ENCODE data around the gene DTL. TPM values are rescaled to one million over a fixed set of nuclear protein-coding genes. Genes with fewer than 3 reads are reported as not detected.

Gene DTL
- total RNA-seq, 2 experiments from 2014 or later: 61.7 to 64.4 TPM

GRCh38 chr1:212098771-212099170, 63.2 kb downstream of the DTL start:
- H3K4me1 ChIP-seq (ENCODE audit: insufficient read depth, low read length, poor library complexity, severe bottlenecking): no peaks in the 10 kb centered on the region
- H3K36me3 ChIP-seq (ENCODE audit: insufficient read depth, low read length): peaks cover 100% of the 10 kb centered on the region
- H3K9me3 ChIP-seq (ENCODE audit: low read length): peaks cover 5% of the 10 kb centered on the region; the same call in 1 of the 2 replicates
- ChIA-PET POLR2A (no interaction called here), CTCF (ENCODE audit: unreplicated experiment) (no interaction called here)
- H3K4me3 ChIP-seq (ENCODE audit: low read depth, low read length, poor library complexity, severe bottlenecking): no peak overlapping the region
- intact Hi-C loops (cut with micrococcal nuclease; ENCODE audit: unreplicated experiment): no loop called here
- TF ChIP-seq EZH2phosphoT487 (IDR thresholded peaks at IDR 0.05; ENCODE audit: borderline replicate concordance, low read depth, low read length) (no peak), CTCF (conservative IDR thresholded peaks at IDR 0.05; ENCODE audit: low read length) (no peak)
- BruUV-seq (replicated peaks): no TSS peak
- H2AFZ ChIP-seq (ENCODE audit: low read length): no peak overlapping the region
- H4K20me1 ChIP-seq (ENCODE audit: insufficient read depth, low read length): 0 out of 2 replicates have a peak, but pooled peaks cover 10% of the 10 kb centered on the region
- H3K9me2 ChIP-seq (ENCODE audit: insufficient read depth, low read length): no peaks in the 10 kb centered on the region
- H3K79me2 ChIP-seq (ENCODE audit: insufficient read depth, low read depth, low read length): peaks cover 60% of the 10 kb centered on the region
- no peak for DNase-seq (ENCODE audit: low spot score)
- no peak overlapping the region for H3K27ac ChIP-seq (ENCODE audit: low read depth, low read length, poor library complexity, severe bottlenecking)
- H3K4me2 ChIP-seq (ENCODE audit: low read length): no peak overlapping the region

- Histone ChIP-seq H3K4me3 (ENCODE audit: low read depth, low read length, poor library complexity, severe bottlenecking) (no peak overlapping the region), H3K4me2 (ENCODE audit: low read length) (no peak overlapping the region), H3K27ac (ENCODE audit: low read depth, low read length, poor library complexity, severe bottlenecking) (no peak overlapping the region), H3K4me1 (ENCODE audit: insufficient read depth, low read length, poor library complexity, severe bottlenecking) (no peaks in the 10 kb centered on the region), H4K20me1 (ENCODE audit: insufficient read depth, low read length) (peaks cover 10% of the 10 kb centered on the region; the same call in 1 of the 2 replicates), H3K36me3 (ENCODE audit: insufficient read depth, low read length) (peaks cover 100% of the 10 kb centered on the region), H3K9me3 (ENCODE audit: low read length) (peaks cover 4% of the 10 kb centered on the region; the same call in 1 of the 2 replicates), H3K9me2 (ENCODE audit: insufficient read depth, low read length) (no peaks in the 10 kb centered on the region), H3K79me2 (ENCODE audit: insufficient read depth, low read depth, low read length) (peaks cover 44% of the 10 kb centered on the region), H2AFZ (ENCODE audit: low read length) (no peak overlapping the region)
- DNase-seq (ENCODE audit: low spot score): no peak
- TF ChIP-seq EZH2phosphoT487 (IDR thresholded peaks at IDR 0.05; ENCODE audit: borderline replicate concordance, low read depth, low read length) (no peak), CTCF (conservative IDR thresholded peaks at IDR 0.05; ENCODE audit: low read length) (no peak)
- intact Hi-C loops (cut with micrococcal nuclease; ENCODE audit: unreplicated experiment): no loop called here
- no TSS peak for BruUV-seq (replicated peaks)
- POLR2A ChIA-PET: interaction anchor here (0.9 to 1.5 kb wide), 3 partner anchors 19 to 199 kb away, joined by 3 to 5 read pairs (median 4); no protein-coding TSS in a partner anchor
- CTCF ChIA-PET (ENCODE audit: unreplicated experiment): no interaction called here
Measured at GRCh38 chr1:212101251-212101650, 65.7 kb downstream of the DTL start.

GRCh38 chr1:212101735-212102134, 66.2 kb downstream of the DTL start:
- no peak overlapping the region for H3K4me2 ChIP-seq (ENCODE audit: low read length)
- TF ChIP-seq CTCF (conservative IDR thresholded peaks at IDR 0.05; ENCODE audit: low read length) (no peak), EZH2phosphoT487 (IDR thresholded peaks at IDR 0.05; ENCODE audit: borderline replicate concordance, low read depth, low read length) (no peak)
- H3K27ac ChIP-seq (ENCODE audit: low read depth, low read length, poor library complexity, severe bottlenecking): no peak overlapping the region
- H4K20me1 ChIP-seq (ENCODE audit: insufficient read depth, low read length): peaks cover 10% of the 10 kb centered on the region; the same call in 1 of the 2 replicates
- H3K36me3 ChIP-seq (ENCODE audit: insufficient read depth, low read length): peaks cover 100% of the 10 kb centered on the region
- ChIA-PET CTCF (ENCODE audit: unreplicated experiment) (interaction anchor here (1.1 kb wide), 1 partner anchor 354 kb away, joined by 3 read pairs; no protein-coding TSS in a partner anchor), POLR2A (interaction anchor here (0.6 to 1.5 kb wide), 6 partner anchors 18 to 361 kb away, joined by 3 to 5 read pairs (median 3); no protein-coding TSS in a partner anchor)
- H3K9me3 ChIP-seq (ENCODE audit: low read length): no peaks in the 10 kb centered on the region; the same call in 1 of the 2 replicates
- DNase-seq (ENCODE audit: low spot score): no peak
- no TSS peak for BruUV-seq (replicated peaks)
- no peaks in the 10 kb centered on the region for H3K9me2 ChIP-seq (ENCODE audit: insufficient read depth, low read length)
- no peak overlapping the region for H3K4me3 ChIP-seq (ENCODE audit: low read depth, low read length, poor library complexity, severe bottlenecking)
- intact Hi-C loops (cut with micrococcal nuclease; ENCODE audit: unreplicated experiment): no loop called here
- no peaks in the 10 kb centered on the region for H3K4me1 ChIP-seq (ENCODE audit: insufficient read depth, low read length, poor library complexity, severe bottlenecking)
- H2AFZ ChIP-seq (ENCODE audit: low read length): no peak overlapping the region
- H3K79me2 ChIP-seq (ENCODE audit: insufficient read depth, low read depth, low read length): peaks cover 39% of the 10 kb centered on the region

All from OCI-LY7 (cell line).